ENCODE results near the gene GLIPR1.

DNA sequence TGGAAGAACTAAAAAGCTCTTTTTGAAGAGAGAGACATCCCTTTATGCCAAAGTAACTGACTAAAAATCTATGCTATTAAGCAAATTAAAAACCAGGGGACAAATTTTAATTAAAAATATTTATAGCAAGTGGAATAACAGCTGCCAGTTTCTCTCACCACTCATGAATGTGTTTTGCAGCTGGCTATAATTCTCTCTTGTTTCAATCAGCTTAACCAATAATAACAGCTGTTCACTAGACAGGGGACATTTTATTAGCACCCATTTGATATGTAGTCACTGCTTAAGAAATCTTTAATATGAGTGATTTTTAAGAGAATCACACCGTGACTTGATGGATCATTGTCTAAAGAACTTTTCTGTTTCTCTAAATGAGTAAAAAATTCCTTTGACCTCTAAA is 65.1 kb downstream of the GLIPR1 start:
- TF ChIP-seq, protein P1, sequence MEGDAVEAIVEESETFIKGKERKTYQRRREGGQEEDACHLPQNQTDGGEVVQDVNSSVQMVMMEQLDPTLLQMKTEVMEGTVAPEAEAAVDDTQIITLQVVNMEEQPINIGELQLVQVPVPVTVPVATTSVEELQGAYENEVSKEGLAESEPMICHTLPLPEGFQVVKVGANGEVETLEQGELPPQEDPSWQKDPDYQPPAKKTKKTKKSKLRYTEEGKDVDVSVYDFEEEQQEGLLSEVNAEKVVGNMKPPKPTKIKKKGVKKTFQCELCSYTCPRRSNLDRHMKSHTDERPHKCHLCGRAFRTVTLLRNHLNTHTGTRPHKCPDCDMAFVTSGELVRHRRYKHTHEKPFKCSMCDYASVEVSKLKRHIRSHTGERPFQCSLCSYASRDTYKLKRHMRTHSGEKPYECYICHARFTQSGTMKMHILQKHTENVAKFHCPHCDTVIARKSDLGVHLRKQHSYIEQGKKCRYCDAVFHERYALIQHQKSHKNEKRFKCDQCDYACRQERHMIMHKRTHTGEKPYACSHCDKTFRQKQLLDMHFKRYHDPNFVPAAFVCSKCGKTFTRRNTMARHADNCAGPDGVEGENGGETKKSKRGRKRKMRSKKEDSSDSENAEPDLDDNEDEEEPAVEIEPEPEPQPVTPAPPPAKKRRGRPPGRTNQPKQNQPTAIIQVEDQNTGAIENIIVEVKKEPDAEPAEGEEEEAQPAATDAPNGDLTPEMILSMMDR (IDR thresholded peaks at IDR 0.05) = no peak
- TF ChIP-seq POLR2A (IDR thresholded peaks at IDR 0.05) = no peak
